Measurements from ENCODE around the gene OTP.
A peak's percentile ranks its signal among the peaks of the same experiment; 100 is the strongest.

The OTP gene

DNA sequence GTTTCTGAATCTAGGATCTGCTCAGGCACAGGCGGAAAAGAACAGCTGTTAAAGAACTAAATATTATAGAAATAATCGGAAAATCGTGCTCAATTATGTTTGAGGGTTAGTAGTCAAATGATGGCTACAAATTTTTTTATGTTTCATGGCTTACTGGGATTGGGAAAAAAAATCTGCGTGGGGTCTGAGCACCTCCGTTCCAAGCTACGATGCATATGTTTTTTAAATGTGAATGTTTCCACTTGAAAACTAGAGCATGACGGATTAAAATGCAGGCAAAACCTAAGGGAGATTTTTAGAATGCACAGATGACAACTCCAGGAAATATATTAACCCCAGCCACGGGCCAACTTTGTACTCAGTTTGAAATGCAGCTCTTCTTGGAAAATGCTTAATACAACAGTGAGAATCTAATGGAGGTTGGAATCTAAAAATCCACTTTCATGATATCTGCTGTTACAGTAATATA lies 5.3 kb downstream of the OTP start:
- H3K27ac ChIP-seq: no peak overlapping the region
- TF ChIP-seq, protein P1, sequence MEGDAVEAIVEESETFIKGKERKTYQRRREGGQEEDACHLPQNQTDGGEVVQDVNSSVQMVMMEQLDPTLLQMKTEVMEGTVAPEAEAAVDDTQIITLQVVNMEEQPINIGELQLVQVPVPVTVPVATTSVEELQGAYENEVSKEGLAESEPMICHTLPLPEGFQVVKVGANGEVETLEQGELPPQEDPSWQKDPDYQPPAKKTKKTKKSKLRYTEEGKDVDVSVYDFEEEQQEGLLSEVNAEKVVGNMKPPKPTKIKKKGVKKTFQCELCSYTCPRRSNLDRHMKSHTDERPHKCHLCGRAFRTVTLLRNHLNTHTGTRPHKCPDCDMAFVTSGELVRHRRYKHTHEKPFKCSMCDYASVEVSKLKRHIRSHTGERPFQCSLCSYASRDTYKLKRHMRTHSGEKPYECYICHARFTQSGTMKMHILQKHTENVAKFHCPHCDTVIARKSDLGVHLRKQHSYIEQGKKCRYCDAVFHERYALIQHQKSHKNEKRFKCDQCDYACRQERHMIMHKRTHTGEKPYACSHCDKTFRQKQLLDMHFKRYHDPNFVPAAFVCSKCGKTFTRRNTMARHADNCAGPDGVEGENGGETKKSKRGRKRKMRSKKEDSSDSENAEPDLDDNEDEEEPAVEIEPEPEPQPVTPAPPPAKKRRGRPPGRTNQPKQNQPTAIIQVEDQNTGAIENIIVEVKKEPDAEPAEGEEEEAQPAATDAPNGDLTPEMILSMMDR (IDR thresholded peaks at IDR 0.05): no peak
- TF ChIP-seq ZFX (IDR thresholded peaks at IDR 0.05; ENCODE audit: borderline replicate concordance): no peak

DNA sequence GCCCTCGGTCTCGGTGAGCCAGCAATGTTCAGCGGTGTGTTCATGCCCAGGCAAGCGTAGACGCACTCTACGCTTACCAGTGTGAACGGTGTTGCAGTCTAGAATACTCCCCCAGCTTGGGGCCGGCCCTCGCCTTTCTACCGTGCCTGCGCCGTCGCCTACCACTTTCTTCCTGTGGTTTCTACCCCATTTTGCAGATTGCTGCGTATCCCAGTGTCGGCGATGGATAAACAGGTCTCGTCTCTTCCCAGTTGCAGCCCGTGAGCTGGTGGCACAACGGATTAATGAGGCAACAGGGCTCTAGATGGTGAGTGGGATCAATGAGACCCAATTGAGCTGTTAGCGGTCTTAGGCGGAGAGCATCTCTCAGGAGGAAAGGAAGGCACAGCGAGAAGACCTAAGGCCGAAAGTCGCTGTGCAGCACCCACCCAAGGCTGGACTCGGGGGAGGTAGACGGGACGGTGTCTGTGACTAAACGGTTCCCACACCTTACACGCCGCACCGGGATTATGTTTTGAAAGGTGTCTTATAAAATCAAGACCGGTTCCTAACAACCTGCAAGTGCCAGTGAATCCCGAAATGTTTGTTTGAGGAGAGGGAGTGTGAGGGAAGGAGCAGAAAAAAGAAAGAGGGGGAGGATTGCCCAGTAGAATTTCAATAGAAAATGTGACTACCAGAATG lies 5.8 kb downstream of the OTP start:
- H3K27ac ChIP-seq: no peak overlapping the region
- TF ChIP-seq, protein P1 (IDR thresholded peaks at IDR 0.05): no peak
- no peak for TF ChIP-seq ZFX (IDR thresholded peaks at IDR 0.05; ENCODE audit: borderline replicate concordance)

DNA sequence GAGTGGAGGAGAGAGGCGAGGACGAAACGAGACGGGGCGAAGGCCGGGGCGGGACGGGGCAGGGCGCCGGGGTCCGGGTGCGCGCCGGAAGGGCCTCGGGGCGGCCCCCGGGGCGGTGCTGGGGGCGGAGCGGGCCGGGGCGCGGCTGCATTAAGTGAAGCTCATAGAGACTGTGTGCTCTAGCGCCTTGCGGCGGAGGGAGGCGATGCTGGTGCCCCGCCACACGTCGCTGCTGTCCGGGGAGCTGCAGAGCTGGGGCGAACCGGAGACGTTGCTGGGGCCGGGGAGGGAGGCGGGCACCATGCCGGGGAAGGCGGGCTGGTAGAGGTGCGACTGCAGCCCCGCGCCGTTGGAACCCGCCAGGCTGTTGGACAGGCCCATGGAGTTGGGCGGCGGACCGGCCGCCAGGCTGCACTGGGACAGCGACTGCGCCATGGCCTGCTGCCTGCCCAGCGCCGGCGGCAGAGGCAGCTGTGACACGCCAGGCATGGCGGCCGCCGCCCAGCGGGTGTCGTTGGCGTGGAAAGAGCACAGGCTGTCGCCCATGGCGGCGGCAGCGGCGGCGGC lies 8.3 kb downstream of the OTP start:
- H3K27ac ChIP-seq: peak overlapping the region; percentile 82
- TF ChIP-seq ZFX (IDR thresholded peaks at IDR 0.05; ENCODE audit: borderline replicate concordance): no peak
- TF ChIP-seq, protein P1 (IDR thresholded peaks at IDR 0.05): peak; percentile 54

DNA sequence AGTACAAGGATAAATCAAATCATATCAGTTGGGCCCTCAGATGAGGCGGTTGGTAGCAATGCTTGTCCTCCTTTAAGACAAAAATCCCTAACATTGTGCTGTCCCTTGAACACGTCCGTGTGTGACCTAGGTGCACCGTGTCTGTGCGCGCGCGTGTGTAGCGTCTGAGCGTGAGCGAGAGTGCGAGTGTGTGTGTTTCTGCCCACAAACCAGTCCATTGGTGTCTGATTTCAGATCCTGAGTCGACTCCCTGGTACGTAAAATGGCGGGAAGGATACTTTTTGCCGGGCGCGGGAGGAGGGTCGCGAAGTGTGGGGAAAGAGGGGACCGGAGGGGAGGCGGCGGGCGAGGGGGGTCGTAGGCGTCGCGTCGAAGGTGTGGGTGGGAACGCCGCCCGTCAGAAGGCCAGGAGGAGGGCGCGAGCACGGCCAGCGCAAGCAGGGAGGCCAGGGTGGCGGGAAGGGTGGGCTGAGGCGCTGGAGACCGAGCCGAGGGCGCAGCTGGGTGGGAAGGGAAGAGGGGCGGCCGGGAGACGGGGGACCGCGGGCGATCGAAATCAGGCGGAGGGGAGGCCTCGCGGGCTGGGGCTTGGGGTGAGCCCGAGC lies 8.9 kb downstream of the OTP start:
- TF ChIP-seq, protein P1 (IDR thresholded peaks at IDR 0.05): no peak
- TF ChIP-seq ZFX (IDR thresholded peaks at IDR 0.05; ENCODE audit: borderline replicate concordance): no peak
- peak overlapping the region; percentile 82 for H3K27ac ChIP-seq

- peak overlapping the region; percentile 82 for H3K27ac ChIP-seq
- no peak for TF ChIP-seq ZFX (IDR thresholded peaks at IDR 0.05; ENCODE audit: borderline replicate concordance)
- TF ChIP-seq, protein P1 (IDR thresholded peaks at IDR 0.05): no peak
Measured at GRCh38 chr5:77628840-77629508, 9.5 kb downstream of the OTP start.

DNA sequence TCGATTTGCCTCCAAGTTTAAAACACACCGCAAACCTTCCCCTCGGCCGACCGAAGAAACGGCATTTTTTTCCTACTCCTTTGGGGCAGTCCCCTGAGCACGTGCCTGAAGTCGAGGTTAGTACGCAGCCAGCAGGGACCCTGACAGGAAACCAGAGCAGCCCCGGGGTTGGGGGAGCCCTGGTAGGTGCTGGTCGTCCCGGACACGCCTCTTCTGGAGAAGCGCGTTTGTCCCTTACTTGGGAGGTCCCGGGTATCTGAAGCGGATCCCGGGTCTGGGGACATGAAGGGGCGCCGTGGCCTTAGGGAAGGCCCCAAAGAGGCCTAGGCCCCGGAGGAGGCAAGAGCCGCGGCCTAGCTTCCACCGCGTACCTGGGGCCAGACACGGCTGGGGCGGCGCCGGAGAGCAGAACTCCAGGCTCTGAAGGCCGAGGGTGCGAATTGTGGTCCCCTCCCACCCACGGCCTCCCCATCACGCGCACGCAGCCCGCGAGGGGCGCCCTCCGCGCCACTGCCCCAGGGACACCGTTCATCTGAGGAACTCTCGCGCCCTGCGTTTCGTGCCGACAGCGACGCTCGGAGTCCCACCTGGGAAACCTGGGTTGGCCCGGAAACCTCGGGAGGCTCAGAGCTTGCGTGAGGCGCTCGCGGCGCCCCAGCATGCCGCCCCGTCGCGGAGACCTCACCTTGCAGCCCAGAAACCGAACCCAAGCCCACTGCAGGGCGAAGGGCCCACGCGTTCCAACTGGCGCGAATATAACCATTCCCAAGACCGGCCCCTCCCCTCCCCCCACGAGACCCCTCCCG lies 10.4 kb downstream of the OTP start:
- no peak overlapping the region for H3K27ac ChIP-seq
- TF ChIP-seq ZFX (IDR thresholded peaks at IDR 0.05; ENCODE audit: borderline replicate concordance): no peak
- TF ChIP-seq, protein P1 (IDR thresholded peaks at IDR 0.05): no peak
